HG02610 (cell line): ENCODE measurements around the gene NKX2-4.
"Not testable (repeated sequence)": the region's sequence is repeated elsewhere in the genome, so short reads cannot be mapped to it uniquely, and the experiment has no call there.

Experiments used
- ATAC-seq: cut with Tn5 transposase; IDR thresholded peaks from one replicate; pipeline ENCODE4 v1.9.1; 2021; ENCODE audit warnings: mild to moderate bottlenecking, moderate library complexity; ENCODE audit not compliant: unreplicated experiment

Gene NKX2-4

GRCh38 chr20:21397341-21398108, at the start of gene NKX2-4:
NKX2-4 (minus strand) TSS chr20:21397526; CDS start chr20:21397399, 127 bp downstream.
- ATAC-seq, result no peak

GRCh38 chr20:21437816-21438215, 40.5 kb upstream of the NKX2-4 start:
- ATAC-seq, result no peak

GRCh38 chr20:21437248-21437647, 39.9 kb upstream of the NKX2-4 start:
- ATAC-seq, result no peak

- no peak for ATAC-seq
These were observed 38.9 kb upstream of the NKX2-4 start for GRCh38 chr20:21436205-21436604.

- no peak for ATAC-seq
These were observed 38.2 kb upstream of the NKX2-4 start for GRCh38 chr20:21435576-21435975.

- ATAC-seq, result no peak
These were observed 36.1 kb upstream of the NKX2-4 start for GRCh38 chr20:21433329-21433890.

- ATAC-seq, result no peak
These were observed 35.6 kb upstream of the NKX2-4 start for GRCh38 chr20:21432911-21433310.

GRCh38 chr20:21430020-21430419, 32.7 kb upstream of the NKX2-4 start:
- ATAC-seq, result no peak

- ATAC-seq, result no peak
These were observed 27.5 kb upstream of the NKX2-4 start for GRCh38 chr20:21424846-21425245.

GRCh38 chr20:21423712-21424111, 26.4 kb upstream of the NKX2-4 start:
- ATAC-seq, result not testable (repeated sequence)

- ATAC-seq, result no peak
These were observed 24.4 kb upstream of the NKX2-4 start for GRCh38 chr20:21421601-21422236.

GRCh38 chr20:21419147-21419546, 21.8 kb upstream of the NKX2-4 start:
- not testable (repeated sequence) for ATAC-seq

- ATAC-seq, result not testable (repeated sequence)
These were observed 16.7 kb upstream of the NKX2-4 start for GRCh38 chr20:21413996-21414395.

GRCh38 chr20:21411725-21412124, 14.4 kb upstream of the NKX2-4 start:
- no peak for ATAC-seq

GRCh38 chr20:21399005-21399475, 1.7 kb upstream of the NKX2-4 start:
- no peak for ATAC-seq

GRCh38 chr20:21398109-21399004, 1.0 kb upstream of the NKX2-4 start:
- no peak for ATAC-seq

GRCh38 chr20:21396599-21397340, 556 bp downstream of the NKX2-4 start:
- no peak for ATAC-seq

- no peak for ATAC-seq
These were observed 1.4 kb downstream of the NKX2-4 start for GRCh38 chr20:21395666-21396598.

GRCh38 chr20:21395051-21395665, 2.2 kb downstream of the NKX2-4 start:
- ATAC-seq, result no peak
